ENCODE data around the gene ALMS1.
"Not testable (repeated sequence)": the region's sequence is repeated elsewhere in the genome, so short reads cannot be mapped to it uniquely, and the experiment has no call there.

The ALMS1 gene

DNA sequence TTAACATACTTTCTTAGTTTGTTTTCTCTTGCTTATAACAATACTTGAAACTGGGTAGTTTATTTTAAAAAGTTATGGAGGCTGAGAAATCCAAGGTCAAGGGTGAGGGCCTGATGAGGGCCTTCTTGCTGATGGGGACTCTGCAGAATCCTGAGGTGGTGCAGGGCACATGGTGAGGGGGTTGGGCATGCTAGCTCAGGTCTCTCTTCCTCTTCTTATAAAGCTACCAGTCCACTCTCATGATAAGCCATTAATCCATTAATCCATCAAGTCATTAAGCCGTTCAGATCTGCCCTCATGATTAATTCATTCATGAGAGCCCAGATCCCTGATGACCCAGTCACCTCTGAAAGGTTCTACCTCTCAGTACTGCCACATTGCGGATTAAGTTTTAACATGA, 21.4 kb downstream of the ALMS1 start:
- DNase-seq, result no peak

GRCh38 chr2:73408198-73408597, 22.6 kb downstream of the ALMS1 start:
- no peak for DNase-seq

GRCh38 chr2:73414696-73415095, 29.1 kb downstream of the ALMS1 start:
- DNase-seq, result no peak

DNA sequence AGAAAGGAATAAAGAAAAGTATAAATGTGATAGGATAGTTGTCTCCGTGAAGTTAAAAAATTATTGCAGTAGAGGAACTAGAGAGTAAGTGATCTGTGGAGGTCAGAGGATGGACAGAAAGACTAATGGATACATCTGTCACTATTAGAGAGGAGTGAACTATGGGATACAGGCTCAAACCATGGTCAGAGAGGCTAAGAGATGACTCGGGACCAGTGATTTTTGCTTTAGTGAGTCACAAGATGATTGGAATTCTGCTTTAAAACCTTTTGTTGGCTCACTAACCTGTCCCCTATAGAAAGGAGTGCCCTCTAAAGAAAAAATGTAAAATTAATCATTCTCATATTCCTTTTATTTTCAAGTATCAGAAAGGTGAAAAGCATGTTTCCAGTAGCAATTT, 30.3 kb downstream of the ALMS1 start:
- no peak for DNase-seq

GRCh38 chr2:73418343-73418742, 32.7 kb downstream of the ALMS1 start:
- no peak for DNase-seq

DNA sequence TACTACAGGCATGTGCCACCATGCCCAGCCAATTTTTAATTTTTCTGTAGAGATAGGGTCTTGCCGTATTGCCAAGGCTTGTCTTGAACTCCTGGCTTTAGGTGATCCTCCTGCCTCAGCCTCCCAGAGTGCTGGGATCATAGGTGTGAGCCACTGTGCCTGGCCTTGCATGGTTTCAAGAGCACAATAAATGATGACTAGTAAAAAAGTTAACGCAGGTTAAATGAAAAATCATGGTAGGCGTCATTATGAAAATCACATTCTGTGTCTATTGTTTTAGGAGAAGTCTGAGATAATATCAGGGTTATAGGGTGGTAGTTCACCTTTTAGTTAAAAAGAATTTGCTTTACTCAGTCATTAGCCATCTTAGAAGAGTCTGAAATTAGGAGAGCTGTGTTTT, 38.3 kb downstream of the ALMS1 start:
- no peak for DNase-seq

- DNase-seq, result no peak
These were observed 40.5 kb downstream of the ALMS1 start for GRCh38 chr2:73426176-73426575.

DNA sequence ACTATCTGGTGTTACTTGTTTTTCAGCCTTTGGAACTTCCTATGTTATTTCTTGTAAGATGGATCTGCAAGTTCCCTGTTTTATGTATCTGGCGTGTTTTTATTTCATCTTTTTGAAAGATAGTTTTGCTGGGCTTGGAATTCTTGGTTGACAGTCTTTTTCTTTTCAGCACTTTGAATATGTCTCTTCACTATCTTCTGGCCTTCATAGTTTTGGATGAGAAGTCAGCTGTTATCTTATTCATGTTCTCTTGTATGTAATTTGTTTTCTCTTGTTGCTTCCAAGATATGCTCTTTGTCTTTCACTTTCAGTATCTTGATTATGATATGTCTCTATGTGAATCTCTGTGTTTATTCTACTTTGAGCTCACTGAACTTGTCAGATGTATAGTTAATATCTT, 50.4 kb downstream of the ALMS1 start:
- no peak for DNase-seq

- DNase-seq, result no peak
These were observed 58.6 kb downstream of the ALMS1 start for GRCh38 chr2:73444202-73444601.

DNA sequence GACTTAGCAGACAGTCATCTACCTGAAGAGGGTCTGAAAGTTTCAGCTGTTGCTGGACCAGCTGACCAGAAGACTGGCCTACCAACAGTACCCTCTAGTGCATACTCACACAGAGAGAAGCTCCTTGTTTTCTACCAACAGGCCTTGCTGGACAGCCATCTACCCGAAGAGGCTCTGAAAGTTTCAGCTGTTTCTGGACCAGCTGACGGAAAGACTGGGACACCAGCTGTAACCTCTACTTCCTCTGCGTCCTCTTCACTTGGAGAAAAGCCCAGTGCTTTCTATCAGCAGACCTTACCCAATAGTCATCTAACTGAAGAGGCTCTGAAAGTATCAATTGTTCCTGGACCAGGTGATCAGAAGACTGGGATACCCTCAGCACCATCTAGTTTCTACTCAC, 63.2 kb downstream of the ALMS1 start:
- no peak for DNase-seq

DNA sequence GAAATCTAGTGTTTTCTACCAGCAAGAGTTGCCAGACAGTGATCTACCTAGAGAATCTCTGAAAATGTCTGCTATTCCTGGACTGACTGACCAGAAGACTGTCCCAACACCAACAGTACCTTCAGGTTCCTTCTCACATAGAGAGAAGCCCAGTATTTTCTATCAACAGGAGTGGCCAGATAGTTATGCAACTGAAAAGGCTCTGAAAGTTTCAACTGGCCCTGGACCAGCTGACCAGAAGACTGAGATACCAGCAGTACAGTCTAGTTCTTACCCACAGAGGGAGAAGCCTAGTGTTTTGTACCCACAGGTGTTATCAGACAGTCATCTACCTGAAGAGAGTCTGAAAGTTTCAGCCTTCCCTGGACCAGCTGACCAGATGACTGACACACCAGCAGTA, 63.8 kb downstream of the ALMS1 start:
- DNase-seq, result no peak

- DNase-seq, result no peak
These were observed 65.8 kb downstream of the ALMS1 start for GRCh38 chr2:73451263-73451972.

- no peak for DNase-seq
These were observed 72.3 kb downstream of the ALMS1 start for GRCh38 chr2:73457982-73458381.

GRCh38 chr2:73462388-73462787, 76.8 kb downstream of the ALMS1 start:
- not testable (repeated sequence) for DNase-seq

GRCh38 chr2:73468376-73468775, 82.7 kb downstream of the ALMS1 start:
- DNase-seq, result no peak

GRCh38 chr2:73483874-73484273, 98.2 kb downstream of the ALMS1 start:
- DNase-seq, result not testable (repeated sequence)

DNA sequence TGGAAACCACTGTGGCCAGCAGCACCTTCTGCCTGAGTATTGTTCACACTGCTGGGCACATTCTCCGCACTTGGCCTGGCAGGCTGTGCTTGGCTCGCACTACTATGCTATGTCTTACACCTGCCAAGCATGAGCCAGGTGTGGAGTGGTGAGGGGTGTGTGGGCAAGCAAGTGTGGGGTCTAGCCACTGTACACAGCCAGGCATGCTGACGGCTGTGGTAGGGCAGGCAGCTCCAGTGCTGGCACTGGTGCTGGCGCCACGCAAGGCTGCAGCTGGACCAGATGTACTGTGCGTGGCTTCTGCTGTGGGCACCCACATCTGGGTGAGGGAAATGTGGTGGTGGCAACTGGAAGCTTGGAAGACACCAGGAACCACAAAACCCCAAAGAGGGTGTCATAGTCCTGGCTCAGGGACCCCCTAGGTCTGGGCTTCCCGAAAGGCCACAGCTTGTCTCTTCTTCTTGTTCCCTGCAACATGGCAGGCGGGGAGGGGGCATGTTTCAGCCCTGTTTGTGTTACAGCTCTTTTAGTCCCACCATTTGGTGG, 101.5 kb downstream of the ALMS1 start:
- no peak for DNase-seq

DNA sequence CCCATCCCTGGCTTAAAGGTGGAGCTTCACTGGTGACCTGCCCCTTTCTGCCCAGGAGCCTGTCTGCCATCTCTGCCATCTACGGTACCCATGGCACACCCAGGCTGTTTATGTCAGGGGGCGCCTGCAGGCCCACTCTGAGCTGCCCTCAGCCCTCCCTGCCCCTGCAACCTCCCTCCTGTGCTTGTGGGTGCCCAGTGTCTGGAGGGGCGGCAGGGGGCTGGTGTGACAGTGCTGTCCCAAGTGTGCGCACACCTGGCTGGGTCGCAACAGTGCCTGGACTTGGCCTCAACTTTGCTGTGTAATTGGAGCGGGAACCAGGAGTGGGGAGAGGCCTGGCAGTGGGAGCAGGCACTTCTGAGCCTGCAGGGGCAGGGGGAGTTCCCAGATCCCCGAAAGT, 102.4 kb downstream of the ALMS1 start:
- no peak for DNase-seq

DNA sequence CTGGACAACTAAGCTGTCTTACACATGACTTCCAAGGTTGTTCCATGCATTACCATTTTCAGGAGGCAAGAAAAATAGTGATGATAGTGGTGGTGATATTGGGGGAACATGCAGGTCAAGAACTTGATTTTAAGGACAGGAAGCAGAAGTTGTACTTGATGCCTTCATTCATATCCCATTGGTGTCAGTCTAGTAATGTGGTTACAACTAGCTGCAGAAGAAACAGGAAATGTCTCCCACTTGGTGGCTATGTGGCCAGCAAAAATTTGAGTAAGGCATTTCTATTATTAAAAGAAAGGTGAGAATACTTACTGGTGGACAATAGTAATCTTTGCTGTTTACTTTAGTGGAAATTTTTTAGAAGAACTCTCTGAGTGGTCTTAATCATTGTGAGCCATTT, 103.4 kb downstream of the ALMS1 start:
- no peak for DNase-seq

DNA sequence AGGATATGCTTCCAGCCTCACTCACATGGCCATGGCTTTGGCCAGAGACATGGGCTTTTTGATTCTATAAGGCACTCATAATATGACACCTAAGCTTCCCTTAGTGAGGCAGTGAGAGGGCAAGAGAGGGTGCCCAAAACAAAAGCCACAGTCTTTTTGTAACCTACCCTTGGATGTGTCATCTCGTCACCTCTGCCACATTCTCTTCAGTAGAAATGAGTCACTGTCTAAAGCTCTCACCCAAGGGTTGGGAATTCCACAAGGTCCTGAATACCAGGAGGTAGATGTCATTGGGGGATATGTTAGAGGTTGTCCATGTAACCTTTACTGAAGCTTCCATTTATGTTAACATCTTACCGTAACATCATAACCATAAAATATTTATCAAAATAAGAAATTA, 108.4 kb downstream of the ALMS1 start:
- no peak for DNase-seq

GRCh38 chr2:73503992-73504570, 118.4 kb downstream of the ALMS1 start:
- no peak for DNase-seq

GRCh38 chr2:73504850-73505249, 119.2 kb downstream of the ALMS1 start:
- DNase-seq, result not testable (repeated sequence)

GRCh38 chr2:73510470-73510869, 124.8 kb downstream of the ALMS1 start:
- DNase-seq, result not testable (repeated sequence)

DNA sequence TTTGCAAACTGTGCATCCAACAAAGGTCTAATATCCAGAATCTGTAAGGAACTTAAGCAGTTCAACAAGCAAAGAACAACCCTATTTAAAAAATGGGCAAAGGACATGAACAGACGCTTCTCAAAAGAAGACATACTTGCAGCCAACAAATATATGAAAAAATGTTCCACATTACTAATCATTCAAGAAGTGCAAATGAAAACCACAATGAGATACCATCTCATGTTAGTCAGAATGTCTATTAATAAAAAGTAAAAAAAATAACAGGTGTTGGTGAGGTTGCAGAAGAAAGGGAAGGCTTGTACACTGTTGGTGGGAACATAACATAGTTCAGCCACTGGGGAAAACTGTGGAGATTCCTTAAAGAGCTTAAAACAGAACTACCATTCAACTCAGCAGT, 130.4 kb downstream of the ALMS1 start:
- DNase-seq, result no peak

DNA sequence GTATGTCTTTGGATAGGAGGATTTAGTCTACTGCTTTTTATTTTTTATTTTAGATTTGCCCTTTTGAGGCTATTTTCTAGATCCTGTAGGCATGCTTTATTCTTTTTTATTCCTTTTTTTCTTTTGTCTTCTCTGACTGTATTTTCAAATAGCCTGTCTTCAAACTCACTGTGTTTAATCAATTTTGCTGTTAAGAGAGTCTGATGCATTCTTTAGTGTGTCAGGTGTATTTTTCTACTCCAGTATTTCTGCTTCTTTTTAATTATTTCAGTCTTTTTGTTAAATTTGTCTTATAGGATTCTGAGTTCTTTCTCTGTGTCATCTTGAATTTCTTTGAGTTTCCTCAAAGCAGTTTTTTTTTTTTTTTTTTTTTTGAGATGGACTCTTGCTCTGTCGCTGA, 143.1 kb downstream of the ALMS1 start:
- DNase-seq, result no peak

Measured in NCI-H69 (cell line).